Kidney epithelial cell (primary cell): ENCODE measurements around the gene DOK7. TPM values are rescaled to one million over a fixed set of nuclear protein-coding genes. Genes with fewer than 3 reads are reported as not detected.

ENCODE experiments used
- DNase-seq: peaks from one replicate; pipeline ENCODE4 v3.0.0-alpha.2; 2010; ENCODE audit warnings: low read depth
- H3K27me3 ChIP-seq: 2 replicates; pipeline ENCODE4 v1.6.0; 2011; ENCODE audit warnings: low read length; ENCODE audit not compliant: control insufficient read depth, insufficient read depth
- H3K36me3 ChIP-seq: 2 replicates; pipeline ENCODE4 v1.5.1; 2011; ENCODE audit warnings: low read length; ENCODE audit not compliant: control insufficient read depth, insufficient read depth
- H3K4me3 ChIP-seq: 2 replicates; pipeline ENCODE4 v1.5.1; 2011; ENCODE audit warnings: low read depth, mild to moderate bottlenecking, control low read depth, low read length
- CTCF ChIP-seq: IDR thresholded peaks from 2 replicates; pipeline ENCODE4 v1.5.1; 2011; ENCODE audit warnings: mild to moderate bottlenecking, moderate library complexity, low read length, control low read depth, inconsistent platforms; ENCODE audit not compliant: insufficient read depth, poor library complexity, severe bottlenecking
- total RNA-seq: library from RNA; depleted of rRNA; stranded (reverse); fragments of >200 nt; gene quantifications from 2 replicates; pipeline ENCODE4 v1.2.3, GENCODE V29; 2015

DOK7 gene
- total RNA-seq, 1 donor from 2014 or later = 6.9 TPM

- no peak for TF ChIP-seq CTCF
- peaks cover 19% of the 10 kb centered on the region for H3K27me3 ChIP-seq
- no peak overlapping the region for H3K4me3 ChIP-seq
- H3K36me3 ChIP-seq = no peaks in the 10 kb centered on the region
- DNase-seq = no peak
Observed at GRCh38 chr4:3481783-3482393, 18.8 kb downstream of the DOK7 start.

- no peak for TF ChIP-seq CTCF
- H3K27me3 ChIP-seq = peaks cover 11% of the 10 kb centered on the region
- DNase-seq = no peak
Observed at GRCh38 chr4:3482707-3483106, 19.6 kb downstream of the DOK7 start.

DNA sequence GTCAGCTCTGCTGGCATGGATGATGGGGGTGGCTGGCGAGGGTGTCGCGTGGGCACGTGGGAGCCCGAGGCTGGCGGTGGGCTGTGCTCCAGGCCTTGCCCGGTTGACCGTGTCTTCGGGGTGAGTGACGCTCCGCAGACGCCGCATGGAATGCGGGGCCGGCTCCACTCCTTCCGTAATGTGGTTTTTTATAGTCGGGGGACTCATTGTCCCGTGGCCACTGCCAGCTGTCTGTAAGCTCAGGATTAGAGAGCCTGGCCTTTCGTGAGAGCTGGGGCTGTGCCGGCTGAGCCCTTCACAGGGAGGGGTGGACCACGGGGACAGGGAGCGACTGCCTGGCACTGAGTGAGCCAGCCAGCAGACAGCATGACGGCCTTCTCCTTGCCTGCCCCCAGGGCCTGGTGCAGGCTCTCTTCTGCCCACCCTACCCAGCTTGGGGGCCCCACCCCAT is 20.4 kb downstream of the DOK7 start:
- no peak for TF ChIP-seq CTCF
- H3K27me3 ChIP-seq = peaks cover 8% of the 10 kb centered on the region
- no peak overlapping the region for H3K4me3 ChIP-seq
- H3K36me3 ChIP-seq = no peaks in the 10 kb centered on the region
- DNase-seq = peak; percentile 26

More at GRCh38 chr4:3482707-3483106, 19.6 kb downstream of the DOK7 start:
- no peaks in the 10 kb centered on the region for H3K36me3 ChIP-seq
- H3K4me3 ChIP-seq = no peak overlapping the region

GRCh38 chr4:3484057-3484973 is 21.2 kb downstream of the DOK7 start:
- Histone ChIP-seq H3K27me3 (peaks cover 5% of the 10 kb centered on the region), H3K36me3 (no peaks in the 10 kb centered on the region), H3K4me3 (no peak overlapping the region)
- no peak for TF ChIP-seq CTCF
- DNase-seq = peak; percentile 43

DNA sequence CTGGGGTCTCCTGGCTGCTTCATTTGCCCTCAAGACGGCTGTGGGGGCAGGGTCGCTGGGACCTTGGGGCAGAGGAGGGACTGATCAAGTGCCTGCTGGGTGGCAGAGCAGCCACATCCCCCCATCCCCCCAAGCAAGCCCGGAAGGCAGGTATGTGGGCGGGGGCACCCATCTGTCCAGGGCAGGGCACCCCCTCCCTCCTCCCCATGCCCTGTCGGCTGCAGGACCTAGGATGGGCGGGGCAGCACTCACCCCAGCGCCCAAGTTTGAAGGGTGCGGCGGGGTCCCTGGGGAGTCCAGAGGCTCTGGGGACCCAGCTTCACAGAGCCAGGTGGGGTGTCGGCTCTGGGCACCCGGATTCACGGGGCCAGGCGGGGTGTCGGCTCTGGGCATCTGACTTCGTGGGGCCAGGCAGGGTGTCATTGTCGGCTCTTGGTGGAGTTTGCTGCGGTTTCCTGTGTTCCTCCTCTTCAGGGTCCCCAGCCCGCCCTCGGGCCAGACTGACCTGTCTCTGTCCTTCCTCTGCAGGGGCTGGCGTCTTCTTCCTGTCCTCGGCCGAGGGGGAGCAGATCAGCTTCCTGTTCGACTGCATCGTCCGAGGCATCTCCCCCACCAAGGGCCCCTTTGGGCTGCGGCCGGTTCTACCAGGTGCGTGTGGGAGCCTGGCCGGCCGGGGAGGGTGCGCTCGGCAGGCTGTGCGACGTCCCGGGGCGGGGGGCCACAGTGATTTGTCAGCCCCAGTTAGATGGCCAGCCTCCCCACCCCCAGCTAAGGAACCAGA is 22.1 kb downstream of the DOK7 start:
- DNase-seq = no peak

More for the DNA sequence above, 22.1 kb downstream of the DOK7 start:
- Histone ChIP-seq H3K4me3 (peak overlapping the region; percentile 16), H3K27me3 (peaks cover 5% of the 10 kb centered on the region), H3K36me3 (no peaks in the 10 kb centered on the region)
- TF ChIP-seq CTCF = no peak
